Umbilical cord (tissue), 2 donors: ENCODE data around the gene GRN. TPM values are rescaled to one million over a fixed set of nuclear protein-coding genes. Genes with fewer than 3 reads are reported as not detected.
"Not testable (repeated sequence)": the region's sequence is repeated elsewhere in the genome, so short reads cannot be mapped to it uniquely, and the experiment has no call there.

ENCODE experiments used
- DNase-seq: peaks from one replicate; pipeline ENCODE4 v3.0.0-alpha.2; 2015; ENCODE audit warnings: low spot score
- total RNA-seq: library from RNA; depleted of rRNA; stranded (reverse); fragments of >200 nt; gene quantifications from one replicate; pipeline ENCODE4 v1.2.3, GENCODE V29; 2014; ENCODE audit warnings: low replicate concordance; ENCODE audit not compliant: insufficient read depth

Gene GRN
- total RNA-seq, 1 donor from 2014 or later: 208 TPM

DNA sequence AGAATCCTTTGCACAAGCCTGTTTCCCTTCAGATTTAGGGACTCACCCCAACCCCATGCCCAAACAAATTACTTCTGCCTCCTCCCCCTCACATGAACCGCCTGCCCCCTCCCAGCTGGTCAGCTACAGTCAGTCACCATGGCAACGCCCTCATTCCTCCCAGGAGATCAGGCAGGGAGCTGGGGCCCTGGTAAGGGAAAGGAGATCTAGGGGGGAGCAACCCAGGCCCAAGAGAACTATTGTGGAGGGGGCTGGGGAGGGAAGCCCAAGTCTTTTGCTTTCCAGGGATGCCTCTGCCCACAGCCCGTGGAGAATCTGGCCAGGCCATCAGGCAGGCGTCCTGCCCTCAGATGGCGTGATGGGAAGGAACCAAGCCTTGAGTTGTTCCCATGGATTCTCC is 15.7 kb downstream of the GRN start:
- DNase-seq: peak; percentile 96

- peak; percentile 69 for DNase-seq
Measured at GRCh38 chr17:44361292-44362260, 16.5 kb downstream of the GRN start.

GRCh38 chr17:44362459-44362948 is 17.4 kb downstream of the GRN start:
- peak; percentile 66 for DNase-seq

DNA sequence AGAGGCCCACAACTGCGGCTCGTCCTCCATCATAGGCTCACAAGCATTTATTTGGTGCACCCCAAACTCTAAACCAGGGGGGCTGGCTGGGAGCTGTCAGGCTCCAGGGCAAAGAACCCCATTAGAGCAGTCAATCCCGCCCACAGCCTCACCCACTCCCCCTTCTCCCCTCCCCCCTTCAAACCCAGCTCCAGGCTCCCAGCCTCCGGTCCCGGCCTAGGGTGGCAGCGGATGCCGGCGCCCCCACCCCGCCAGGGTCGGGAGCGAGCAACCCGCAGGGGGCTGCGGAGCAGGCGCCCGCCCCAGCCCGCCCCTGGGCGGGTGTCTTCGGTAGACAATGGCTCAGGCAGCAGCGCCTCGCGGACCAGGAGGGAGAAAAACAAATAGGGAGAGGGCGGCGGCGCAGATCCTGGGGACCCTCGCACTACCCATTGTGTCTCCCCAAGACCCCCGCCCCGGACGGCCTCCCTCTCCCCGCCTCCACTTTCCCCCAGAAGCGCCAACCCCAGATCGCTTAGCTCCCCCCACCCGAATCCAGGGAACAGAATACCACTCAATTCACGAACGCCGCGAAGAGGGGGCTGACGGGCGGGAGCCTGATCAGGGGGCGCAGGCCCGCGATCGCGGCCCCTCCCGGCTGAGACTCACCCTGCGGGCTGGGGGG is 18.0 kb downstream of the GRN start:
- peak; percentile 62 for DNase-seq

DNA sequence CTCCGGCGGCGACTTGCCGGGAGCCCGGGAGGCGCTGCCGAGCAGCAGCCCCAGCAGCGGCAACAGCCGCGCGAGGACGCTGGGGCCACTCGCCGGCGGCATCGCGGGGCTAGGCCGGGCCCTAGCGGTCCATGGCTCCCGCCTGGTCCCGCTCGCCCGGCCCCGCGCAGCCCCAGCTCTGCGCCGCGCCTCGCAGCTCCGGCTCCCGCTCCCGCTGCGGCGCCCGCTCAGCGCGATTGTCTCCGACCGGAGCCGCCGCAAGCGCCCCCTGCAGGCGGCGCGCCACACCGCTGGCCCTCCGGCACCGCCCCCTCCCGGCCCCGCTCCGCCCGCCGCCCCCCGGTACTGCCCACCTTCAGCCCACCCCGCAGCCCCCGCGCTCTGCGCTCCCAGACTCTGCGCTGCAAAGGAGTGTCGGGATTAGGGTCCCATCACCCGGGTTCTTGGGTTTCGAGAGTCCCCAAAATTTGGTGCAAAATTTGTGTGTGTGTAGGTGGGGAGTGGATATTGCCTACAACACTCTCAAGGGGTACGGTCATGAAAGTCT is 18.6 kb downstream of the GRN start, which contains the start of gene FAM171A2:
Gene FAM171A2, minus strand, starts transcription at position 241 of the 547 bp plus-strand sequence. Its CDS starts 139 bp downstream, at position 102.
- DNase-seq: peak; percentile 69

DNA sequence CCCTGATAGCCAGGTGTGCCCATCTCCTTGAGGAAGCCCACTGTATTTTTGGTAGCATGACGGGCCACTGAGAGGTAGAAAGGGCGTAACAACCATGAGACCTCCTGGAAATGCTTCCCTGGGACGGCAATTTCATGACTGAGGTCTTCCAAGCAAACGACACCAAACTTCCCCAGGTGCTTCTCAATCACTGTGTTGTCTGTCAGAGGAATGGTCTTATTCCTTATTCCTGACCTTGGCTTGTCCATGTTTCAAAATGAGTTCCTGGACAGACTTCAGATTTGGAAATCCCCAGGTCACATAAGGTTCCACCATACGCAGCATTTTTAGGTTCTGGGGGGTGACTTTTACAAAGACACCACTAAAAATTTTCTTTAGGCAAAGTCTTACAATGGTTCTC is 19.9 kb downstream of the GRN start:
- DNase-seq: not testable (repeated sequence)

DNA sequence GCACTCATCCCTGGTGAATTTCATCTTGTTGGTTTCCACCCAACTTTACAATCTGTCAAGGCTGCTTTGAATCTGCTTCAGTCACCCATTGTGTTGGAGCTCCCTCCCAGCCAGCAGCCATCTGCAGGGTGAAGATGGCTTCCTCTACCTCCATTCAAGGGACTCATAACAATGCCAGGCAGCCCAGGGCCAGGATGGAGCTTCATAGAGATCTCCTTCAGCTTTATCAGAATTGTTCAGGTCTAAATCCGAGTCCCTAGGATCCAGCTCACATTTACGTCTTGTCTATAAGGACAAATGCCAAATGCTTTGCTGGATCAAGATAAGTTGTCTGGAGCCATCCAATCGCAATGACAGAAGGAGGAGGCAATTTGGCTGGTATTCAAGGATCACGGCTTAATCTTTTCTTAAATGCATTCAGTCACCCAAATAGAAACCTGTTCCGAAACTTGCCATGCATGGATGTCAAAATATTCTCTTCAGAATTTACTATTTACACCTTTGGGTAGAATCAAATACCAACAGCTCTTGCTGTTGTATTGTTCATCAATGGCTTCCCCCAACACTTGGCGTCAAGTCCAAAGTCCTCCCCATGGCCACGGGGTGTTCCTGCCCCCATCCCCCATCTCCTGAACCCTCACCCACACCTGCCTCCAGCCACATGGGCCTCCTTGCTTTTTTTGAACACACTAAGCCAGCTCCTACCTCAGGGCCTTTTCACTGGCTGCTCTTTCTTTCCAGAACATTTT is 22.3 kb downstream of the GRN start:
- DNase-seq: no peak

DNA sequence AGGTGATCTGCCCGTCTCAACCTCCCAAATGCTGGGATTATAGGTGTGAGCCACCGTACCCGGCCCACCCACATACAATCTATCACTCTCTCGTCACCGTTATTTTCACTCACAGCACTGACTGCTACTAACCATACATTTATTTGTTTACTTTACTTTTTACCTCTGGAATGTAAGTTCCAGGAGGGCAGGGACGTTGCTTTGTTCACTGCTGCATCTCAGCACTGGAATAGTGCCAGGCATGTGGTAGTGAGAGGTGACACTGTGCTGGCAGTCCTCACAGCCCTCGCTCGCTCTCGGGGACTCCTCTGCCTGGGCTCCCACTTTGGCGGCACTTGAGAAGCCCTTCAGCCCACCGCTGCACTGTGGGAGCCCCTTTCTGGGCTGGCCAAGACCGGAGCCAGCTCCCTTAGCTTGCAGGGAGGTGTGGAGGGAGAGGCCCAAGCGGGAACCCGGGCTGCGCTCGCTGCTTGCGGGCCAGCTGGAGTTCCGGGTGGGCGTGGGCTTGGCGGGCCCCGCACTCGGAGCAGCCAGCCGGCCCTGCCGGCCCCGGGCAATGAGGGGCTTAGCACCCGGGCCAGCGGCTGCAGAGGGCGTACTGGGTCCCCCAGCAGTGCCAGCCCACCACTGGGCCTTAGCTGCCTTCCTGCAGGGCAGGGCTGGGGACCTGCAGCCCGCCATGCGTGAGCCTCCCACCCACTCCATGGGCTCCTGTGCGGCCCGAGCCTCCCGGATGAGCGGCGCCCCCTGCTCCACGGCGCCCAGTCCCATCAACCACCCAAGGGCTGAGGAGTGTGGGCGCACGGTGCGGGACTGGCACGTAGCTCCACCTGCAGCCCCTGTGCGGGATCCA is 23.5 kb downstream of the GRN start:
- not testable (repeated sequence) for DNase-seq

DNA sequence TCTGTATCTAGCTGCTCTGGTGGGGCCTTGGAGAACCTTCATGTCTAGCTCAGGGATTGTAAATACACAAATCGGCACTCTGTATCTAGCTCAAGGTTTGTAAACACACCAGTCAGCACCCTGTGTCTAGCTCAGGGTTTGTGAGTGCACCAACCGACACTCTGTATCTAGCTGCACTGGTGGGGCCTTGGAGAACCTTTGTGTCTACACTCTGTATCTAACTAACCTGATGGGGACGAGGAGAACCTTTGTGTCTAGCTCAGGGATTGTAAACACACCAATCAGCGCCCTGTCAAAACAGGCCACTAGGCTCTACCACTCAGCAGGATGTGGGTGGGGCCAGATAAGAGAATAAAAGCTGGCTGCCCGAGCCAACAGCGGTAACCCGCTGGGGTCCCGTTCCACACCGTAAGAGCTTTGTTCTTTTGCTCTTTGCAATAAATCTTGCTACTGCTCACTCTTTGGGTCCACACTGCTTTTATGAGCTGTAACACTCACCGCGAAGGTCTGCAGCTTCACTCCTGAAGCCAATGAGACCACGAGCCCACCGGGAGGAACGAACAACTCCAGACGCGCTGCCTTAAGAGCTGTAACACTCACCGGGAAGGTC is 24.4 kb downstream of the GRN start:
- not testable (repeated sequence) for DNase-seq

DNA sequence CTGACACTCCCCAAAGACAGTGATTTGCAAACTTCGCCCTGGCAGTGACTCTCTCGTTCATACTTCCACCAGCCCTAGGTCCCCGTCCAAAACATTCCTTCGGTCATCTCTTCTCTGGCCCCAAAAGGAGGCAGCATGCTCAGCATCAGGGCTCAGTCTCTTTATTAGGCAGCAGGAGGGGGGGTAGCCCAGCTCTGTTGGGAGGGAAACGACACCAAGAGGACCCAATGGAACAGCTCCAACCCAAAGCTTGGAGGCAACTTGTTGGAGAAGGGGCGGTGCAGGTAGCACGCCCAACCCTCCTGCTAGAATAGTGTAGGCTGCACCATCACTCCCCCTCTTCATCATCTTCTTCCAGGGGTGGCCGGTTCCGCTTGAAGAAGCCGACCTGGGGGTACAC is 26.9 kb downstream of the GRN start:
- DNase-seq: no peak

GRCh38 chr17:44374306-44375195 is 29.4 kb downstream of the GRN start:
- DNase-seq: no peak

GRCh38 chr17:44375196-44376017 is 30.3 kb downstream of the GRN start:
- no peak for DNase-seq

DNA sequence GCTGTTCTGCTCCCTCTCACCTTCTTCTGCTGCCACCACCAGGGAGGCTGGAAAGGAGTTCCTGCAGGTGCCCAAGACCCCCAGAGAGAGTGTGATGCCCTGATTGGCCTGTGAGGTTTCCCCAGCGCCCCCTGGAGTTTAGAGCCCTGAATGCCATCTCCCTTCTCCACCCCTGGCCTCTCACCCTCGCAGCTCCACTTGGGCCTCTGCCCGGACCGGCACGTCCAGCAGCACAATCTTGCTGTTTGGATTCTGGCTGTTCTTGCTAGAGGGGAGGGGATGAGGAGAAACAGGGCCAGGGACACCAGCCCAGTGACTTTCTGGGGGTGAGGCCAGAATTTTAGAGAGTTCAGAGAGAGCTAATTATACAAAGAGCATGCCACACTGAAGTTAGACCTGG is 31.0 kb downstream of the GRN start:
- peak; percentile 69 for DNase-seq

DNA sequence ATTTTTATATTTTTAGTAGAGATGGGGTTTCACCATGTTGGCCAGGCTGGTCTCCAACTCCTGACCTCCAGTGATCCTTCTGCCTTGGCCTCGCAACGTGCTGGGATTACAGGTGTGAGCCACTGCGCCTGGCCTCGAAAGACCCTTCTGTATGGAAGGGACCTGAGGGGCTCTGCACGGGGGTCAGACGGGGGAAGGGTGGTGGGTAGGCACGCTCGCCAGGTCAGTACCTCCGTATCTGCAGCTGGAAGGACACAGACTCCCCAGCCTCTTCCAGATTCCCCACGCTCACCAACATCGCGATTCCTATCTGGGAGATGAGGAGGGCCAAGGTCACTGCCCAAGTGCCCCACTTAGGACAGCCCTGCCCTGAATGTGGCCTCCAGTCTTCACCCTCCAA is 31.7 kb downstream of the GRN start:
- DNase-seq: no peak

DNA sequence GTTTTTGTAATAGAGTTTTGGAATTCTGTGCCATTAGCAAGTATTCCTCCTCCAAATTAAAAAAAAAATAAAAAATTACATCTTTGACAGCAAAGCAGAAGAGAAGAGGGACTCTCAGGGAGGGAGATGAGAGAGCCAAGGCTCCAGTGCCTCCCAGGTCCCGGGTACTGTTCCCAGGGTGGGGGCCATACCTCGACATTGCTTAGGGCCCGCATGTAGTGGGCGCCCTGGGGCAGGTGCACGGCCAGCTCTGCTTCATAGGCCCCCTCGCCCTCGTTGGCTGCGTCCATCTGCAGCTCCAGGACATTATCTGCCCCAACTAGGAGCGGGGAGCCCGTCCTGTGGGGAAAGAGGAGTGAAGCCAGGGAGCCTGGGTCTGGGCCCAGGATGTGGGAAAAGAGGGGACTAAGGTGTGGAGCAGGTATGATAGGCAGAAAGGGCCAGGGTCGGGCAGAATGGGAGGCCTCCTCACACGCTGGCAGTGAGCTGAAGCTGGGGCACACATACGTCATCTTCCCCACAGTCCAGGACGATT is 33.1 kb downstream of the GRN start:
- DNase-seq: no peak

- no peak for DNase-seq
Measured at GRCh38 chr17:44379887-44380286, 34.8 kb downstream of the GRN start.

DNA sequence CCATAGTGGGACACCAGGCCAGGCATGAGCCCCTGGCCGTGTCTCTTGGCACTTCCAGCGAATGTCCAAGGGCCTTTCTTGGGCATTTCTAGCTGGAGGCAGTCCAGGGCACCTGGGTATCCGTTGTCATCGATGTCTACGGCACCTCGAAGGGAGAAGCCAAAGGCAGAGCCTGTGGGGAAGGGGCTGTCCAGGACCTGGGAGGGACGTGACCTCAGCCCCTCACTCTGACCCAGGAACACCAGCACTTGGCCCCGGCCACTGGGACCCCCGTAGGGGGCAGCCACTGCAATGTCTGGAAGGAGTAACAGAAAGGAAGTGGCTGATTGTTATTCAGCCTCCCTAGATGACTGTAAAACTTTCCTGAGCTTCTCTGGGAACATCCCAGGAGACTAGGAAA is 35.7 kb downstream of the GRN start:
- no peak for DNase-seq

DNA sequence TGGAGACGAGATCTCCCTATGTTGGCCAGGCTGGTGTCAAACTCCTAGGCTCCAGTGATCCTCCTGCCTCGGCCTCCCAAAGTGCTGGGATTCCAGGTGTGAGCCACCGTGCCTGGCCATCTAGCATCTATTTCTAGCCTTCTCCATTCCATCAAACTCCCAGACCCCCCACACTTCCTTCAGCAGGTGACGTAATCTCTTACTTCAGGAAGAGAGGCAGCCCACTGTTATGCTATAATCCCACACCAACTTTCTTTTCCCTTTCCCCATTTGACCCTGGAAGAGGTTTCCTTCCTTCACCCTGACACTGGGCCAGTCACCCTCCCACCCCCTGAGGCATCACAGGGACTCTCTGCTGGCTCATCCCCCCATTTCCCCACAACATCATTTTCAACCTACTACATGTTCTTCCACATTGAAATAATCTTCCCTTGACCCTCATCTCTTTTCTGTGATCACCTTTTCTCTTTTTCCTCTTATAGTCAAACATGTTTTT is 36.8 kb downstream of the GRN start:
- DNase-seq: no peak
